Measurements from ENCODE around the gene ZNF618. TPM values are rescaled to one million over a fixed set of nuclear protein-coding genes. Genes with fewer than 3 reads are reported as not detected.

ZNF618 gene
- polyA plus RNA-seq, 1 of the 3 experiments (the other 2 are of a cell fraction): 6.2 TPM

- POLR2A ChIA-PET: no interaction called here
Measured at GRCh38 chr9:114080195-114080772, 204.2 kb downstream of the ZNF618 start.

GRCh38 chr9:114080773-114081440 lies 204.8 kb downstream of the ZNF618 start:
- Histone ChIP-seq H4K20me1 (ENCODE audit: insufficient read depth) (no peaks in the 10 kb centered on the region), H3K27ac (ENCODE audit: low read depth in 2 of 2, low read length in 1 of 2) (no peak overlapping the region), H3K9me3 (no peaks in the 10 kb centered on the region), H3K9me2 (no peaks in the 10 kb centered on the region), H3K4me3 (ENCODE audit: low read depth in 2 of 2, low read length in 1 of 2) (no peak overlapping the region), H3F3A (replicated peaks; ENCODE audit: insufficient read depth) (no peaks in the 10 kb centered on the region), H3K27me3 (ENCODE audit: insufficient read depth) (peaks cover 4% of the 10 kb centered on the region; the same call in 1 of the 2 replicates), H3K4me1 (ENCODE audit: control insufficient read depth in 1 of 2, insufficient read depth in 2 of 2, low read depth in 1 of 2, low read length in 1 of 2) (no peaks in the 10 kb centered on the region; a peak in 1 of 4 replicates), H3K79me2 (ENCODE audit: insufficient read depth) (no peaks in the 10 kb centered on the region), H3K4me2 (no peak overlapping the region), H2AFZ (ENCODE audit: low read depth) (no peak overlapping the region), H3K36me3 (replicated peaks in 1 of 2; ENCODE audit: control insufficient read depth in 1 of 2, insufficient read depth in 2 of 2, low read length in 1 of 2) (no peaks in the 10 kb centered on the region), H3K9ac (no peak overlapping the region)
- no peak for DNase-seq
- TF ChIP-seq FOXM1 (IDR thresholded peaks at IDR 0.05; ENCODE audit: low read depth) (no peak), USF2 (IDR thresholded peaks at IDR 0.05; ENCODE audit: borderline replicate concordance, low read depth, low read length) (no peak), RFX5 (IDR thresholded peaks at IDR 0.05; ENCODE audit: low read length) (no peak), CTCF (IDR thresholded peaks at IDR 0.05) (no peak), SIN3A (IDR thresholded peaks at IDR 0.05; ENCODE audit: borderline replicate concordance, low read depth, low read length) (no peak), POLR2AphosphoS5 (IDR thresholded peaks at IDR 0.05; ENCODE audit: low read depth, low read length) (no peak), YY1 (IDR thresholded peaks at IDR 0.05; ENCODE audit: low read depth) (no peak), SMC3 (IDR thresholded peaks at IDR 0.05; ENCODE audit: low read depth, low read length) (no peak), RAD21 (IDR thresholded peaks at IDR 0.05; ENCODE audit: low read length) (no peak)
- CTCF ChIA-PET: interaction anchor here (1.6 to 5.7 kb wide), 5 partner anchors 15 to 344 kb away, joined by 6 to 133 read pairs (median 34); no protein-coding TSS in a partner anchor
- WGBS (ENCODE audit: low lambda C conversion rate): 78% methylated on average over 5 of the region's 7 CpGs
- POLR2A ChIA-PET: no interaction called here

More at GRCh38 chr9:114080195-114080772, 204.2 kb downstream of the ZNF618 start:
- 55% methylated on average over 5 of the region's 5 CpGs for WGBS (ENCODE audit: low lambda C conversion rate)
- Histone ChIP-seq H3K27ac (ENCODE audit: low read depth in 2 of 2, low read length in 1 of 2) (no peak overlapping the region), H3K9me3 (no peaks in the 10 kb centered on the region), H4K20me1 (ENCODE audit: insufficient read depth) (no peaks in the 10 kb centered on the region), H3K36me3 (replicated peaks in 1 of 2; ENCODE audit: control insufficient read depth in 1 of 2, insufficient read depth in 2 of 2, low read length in 1 of 2) (no peaks in the 10 kb centered on the region), H3K4me1 (ENCODE audit: control insufficient read depth in 1 of 2, insufficient read depth in 2 of 2, low read depth in 1 of 2, low read length in 1 of 2) (no peaks in the 10 kb centered on the region; a peak in 1 of 4 replicates), H3K4me2 (no peak overlapping the region), H3K9me2 (no peaks in the 10 kb centered on the region), H3F3A (replicated peaks; ENCODE audit: insufficient read depth) (no peaks in the 10 kb centered on the region), H2AFZ (ENCODE audit: low read depth) (no peak overlapping the region), H3K27me3 (ENCODE audit: insufficient read depth) (peaks cover 4% of the 10 kb centered on the region; the same call in 1 of the 2 replicates), H3K79me2 (ENCODE audit: insufficient read depth) (no peaks in the 10 kb centered on the region), H3K9ac (no peak overlapping the region), H3K4me3 (ENCODE audit: low read depth in 2 of 2, low read length in 1 of 2) (no peak overlapping the region)
- CTCF ChIA-PET: interaction anchor here (1.4 to 4.3 kb wide), 4 partner anchors 191 to 343 kb away, joined by 4 to 51 read pairs (median 22); no protein-coding TSS in a partner anchor
- TF ChIP-seq MEF2A (IDR thresholded peaks at IDR 0.05; ENCODE audit: borderline replicate concordance, low read depth): no peak
- no peak for TF ChIP-seq IRF3 (IDR thresholded peaks at IDR 0.05; ENCODE audit: low read depth, low read length)
- no peak for TF ChIP-seq MXI1 (IDR thresholded peaks at IDR 0.05; ENCODE audit: low read depth, low read length)
- TF ChIP-seq POLR2AphosphoS5 (IDR thresholded peaks at IDR 0.05; ENCODE audit: low read depth, low read length): no peak
- no peak for TF ChIP-seq NFIC (IDR thresholded peaks at IDR 0.05; ENCODE audit: borderline replicate concordance)
- no peak for TF ChIP-seq JUND (IDR thresholded peaks at IDR 0.05)
- no peak for TF ChIP-seq YY1 (IDR thresholded peaks at IDR 0.05; ENCODE audit: low read depth)
- no peak for TF ChIP-seq NRF1 (IDR thresholded peaks at IDR 0.05; ENCODE audit: low read depth, low read length)
- no peak for TF ChIP-seq TAF1 (IDR thresholded peaks at IDR 0.05; ENCODE audit: borderline replicate concordance, low read depth, low read length)
- DNase-seq: no peak
